Endothelial cell of umbilical vein (primary cell): ENCODE data around the gene ZNF628.

ENCODE experiments used
- EZH2 ChIP-seq: IDR thresholded peaks from 2 replicates; pipeline ENCODE4 v1.6.1; 2012; ENCODE audit warnings: borderline replicate concordance, low read depth, mild to moderate bottlenecking, moderate library complexity, low read length, inconsistent platforms; ENCODE audit not compliant: severe bottlenecking
- JUN ChIP-seq: IDR thresholded peaks from 2 replicates; pipeline ENCODE4 v1.6.1; 2011; ENCODE audit warnings: borderline replicate concordance, low read depth; ENCODE audit not compliant: insufficient read length, insufficient read depth
- MAX ChIP-seq: IDR thresholded peaks from 2 replicates; pipeline ENCODE4 v1.6.1; 2011; ENCODE audit not compliant: insufficient read depth, insufficient read length
- MYC ChIP-seq: IDR thresholded peaks from one replicate; pipeline ENCODE4 v1.6.1; 2011; ENCODE audit warnings: mild to moderate bottlenecking, low read depth, low read length
- POLR2A ChIP-seq: IDR thresholded peaks from 2 replicates; pipeline ENCODE4 v1.6.1; 2012; ENCODE audit warnings: low read depth, mild to moderate bottlenecking, control low read depth, low read length
- POLR2AphosphoS5 ChIP-seq: IDR thresholded peaks from 2 replicates; pipeline ENCODE4 v1.6.1; 2012; ENCODE audit warnings: low read depth, mild to moderate bottlenecking, control low read depth, low read length, moderate library complexity; ENCODE audit not compliant: insufficient read depth
- TF ChIP-seq, protein P1 (sequence below), 2 donors: IDR thresholded peaks; 1 replicate in 1 of 2; 2 replicates in 1 of 2; pipeline ENCODE4 v1.5.1; 2011; ENCODE audit warnings: low read length in 2 of 2, mild to moderate bottlenecking in 2 of 2, moderate library complexity in 2 of 2, control low read depth in 1 of 2, inconsistent platforms in 1 of 2, low read depth in 1 of 2; ENCODE audit not compliant: insufficient read depth in 1 of 2; ENCODE audit errors: extremely low read depth in 1 of 2

GRCh38 chr19:55528030-55528803 lies 51.8 kb downstream of the ZNF628 start:
- TF ChIP-seq, protein P1, sequence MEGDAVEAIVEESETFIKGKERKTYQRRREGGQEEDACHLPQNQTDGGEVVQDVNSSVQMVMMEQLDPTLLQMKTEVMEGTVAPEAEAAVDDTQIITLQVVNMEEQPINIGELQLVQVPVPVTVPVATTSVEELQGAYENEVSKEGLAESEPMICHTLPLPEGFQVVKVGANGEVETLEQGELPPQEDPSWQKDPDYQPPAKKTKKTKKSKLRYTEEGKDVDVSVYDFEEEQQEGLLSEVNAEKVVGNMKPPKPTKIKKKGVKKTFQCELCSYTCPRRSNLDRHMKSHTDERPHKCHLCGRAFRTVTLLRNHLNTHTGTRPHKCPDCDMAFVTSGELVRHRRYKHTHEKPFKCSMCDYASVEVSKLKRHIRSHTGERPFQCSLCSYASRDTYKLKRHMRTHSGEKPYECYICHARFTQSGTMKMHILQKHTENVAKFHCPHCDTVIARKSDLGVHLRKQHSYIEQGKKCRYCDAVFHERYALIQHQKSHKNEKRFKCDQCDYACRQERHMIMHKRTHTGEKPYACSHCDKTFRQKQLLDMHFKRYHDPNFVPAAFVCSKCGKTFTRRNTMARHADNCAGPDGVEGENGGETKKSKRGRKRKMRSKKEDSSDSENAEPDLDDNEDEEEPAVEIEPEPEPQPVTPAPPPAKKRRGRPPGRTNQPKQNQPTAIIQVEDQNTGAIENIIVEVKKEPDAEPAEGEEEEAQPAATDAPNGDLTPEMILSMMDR (IDR thresholded peaks at IDR 0.05; ENCODE audit: extremely low read depth in 1 of 2, insufficient read depth in 1 of 2, low read depth in 1 of 2, low read length in 2 of 2) = no peak
- TF ChIP-seq POLR2AphosphoS5 (no peak), POLR2A (no peak), EZH2 (no peak), MYC (no peak), JUN (no peak), MAX (no peak)
